CD4-positive, alpha-beta T cell (primary cell): ENCODE measurements around the gene SLC19A3. TPM values are rescaled to one million over a fixed set of nuclear protein-coding genes. Genes with fewer than 3 reads are reported as not detected.

Experiments
- ATAC-seq: fragments of 200-7000 bp; cut with Tn5 transposase; one replicate; pipeline ENCODE4 v1.10.0; 2022; ENCODE audit warnings: mild to moderate bottlenecking; ENCODE audit not compliant: poor library complexity
- CTCF ChIA-PET: fragments of 350-600 bp; sonication (Branson Sonifier 250); formaldehyde crosslinking; loops from one replicate; lab custom pipeline; 2021; ENCODE audit warnings: antibody characterized with exemption, inconsistent platforms; lab: Charles Lee
- POLR2A ChIA-PET: fragments of 350-600 bp; sonication (Branson Sonifier 250); formaldehyde crosslinking; loops from one replicate; lab custom pipeline; 2021; ENCODE audit warnings: antibody characterized with exemption, inconsistent platforms; lab: Charles Lee
- DNase-seq, 14 experiments: peaks; one replicate each; pipeline ENCODE4 v3.0.0-alpha.2; 2013 to 2020; ENCODE audit warnings: mixed read lengths in 2 of 14
- H3K27ac ChIP-seq, 2 donors: one replicate each; pipeline versions ENCODE4 v1.5.1 to v1.7.0; 2013; ENCODE audit warnings: low read length in 2 of 2, low read depth in 1 of 2, mild to moderate bottlenecking in 1 of 2
- H3K27me3 ChIP-seq, 2 experiments: 1 replicate in 1 of 2; 2 replicates in 1 of 2; pipeline versions ENCODE4 v1.6.1 to v1.7.0; 2013; ENCODE audit warnings: low read length in 2 of 2, control low read depth in 1 of 2, mild to moderate bottlenecking in 1 of 2, moderate library complexity in 1 of 2; ENCODE audit not compliant: insufficient read depth in 2 of 2, control insufficient read depth in 1 of 2
- H3K36me3 ChIP-seq: one replicate; pipeline ENCODE4 v1.6.1; 2013; ENCODE audit warnings: low read length, control low read depth; ENCODE audit not compliant: insufficient read depth
- H3K4me1 ChIP-seq: one replicate; pipeline ENCODE4 v1.6.1; 2013; ENCODE audit warnings: low read length, control low read depth; ENCODE audit not compliant: insufficient read depth
- H3K4me3 ChIP-seq: one replicate; pipeline ENCODE4 v1.5.1; 2013; ENCODE audit warnings: mild to moderate bottlenecking, low read length, moderate library complexity
- H3K9me3 ChIP-seq, 2 experiments: 1 replicate in 1 of 2; 2 replicates in 1 of 2; pipeline versions ENCODE4 v1.6.1 to v1.7.0; 2013; ENCODE audit warnings: low read length in 2 of 2, mild to moderate bottlenecking in 2 of 2, control low read depth in 1 of 2, moderate library complexity in 1 of 2; ENCODE audit not compliant: control insufficient read depth in 1 of 2, insufficient read depth in 1 of 2
- H3K27ac Mint-ChIP-seq: one replicate; pipeline ENCODE4 v1.8.0; 2020; ENCODE audit warnings: mixed read lengths
- H3K27me3 Mint-ChIP-seq: one replicate; pipeline ENCODE4 v1.8.0; 2021; ENCODE audit warnings: mixed read lengths
- H3K36me3 Mint-ChIP-seq: one replicate; pipeline ENCODE4 v1.8.0; 2021; ENCODE audit warnings: low read depth, mixed read lengths
- H3K4me1 Mint-ChIP-seq: one replicate; pipeline ENCODE4 v1.8.0; 2021; ENCODE audit warnings: low read depth, mixed read lengths
- H3K4me3 Mint-ChIP-seq: one replicate; pipeline ENCODE4 v1.8.0; 2020; ENCODE audit warnings: mild to moderate bottlenecking, mixed read lengths
- H3K9me3 Mint-ChIP-seq: one replicate; pipeline ENCODE4 v1.8.0; 2020; ENCODE audit warnings: mixed read lengths
- CTCF ChIP-seq: fragments of 200-600 bp; IDR thresholded peaks from one replicate; pipeline ENCODE4 v1.8.0; 2022; ENCODE audit warnings: antibody characterized with exemption, mild to moderate bottlenecking
- intact Hi-C, 2 experiments: fragments of 100-400 bp; cut with DNase I in 1 of 2; cut with micrococcal nuclease in 1 of 2; formaldehyde crosslinking; loops; one replicate each; pipeline versions ENCODE4 v1.15.1 to v1.9.0; 2023 to 2025; cut with DNase I, micrococcal nuclease
- polyA plus RNA-seq, 2 donors: library from polyadenylated mRNA; unstranded; fragments of 120-200 nt; gene quantifications; one replicate each; pipeline ENCODE4 v1.2.1, GENCODE V29; 2013
- total RNA-seq, 174 experiments: library from RNA in 2 of 174; stranded (reverse) in 2 of 174; gene quantifications; one replicate each; pipeline ENCODE4 v1.2.3 and lab custom pipeline; 2021 to 2026

SLC19A3 gene
- not detected for total RNA-seq
- polyA plus RNA-seq (2013, experiment 1 of 2): not detected
- polyA plus RNA-seq (2013, experiment 2 of 2): not detected
- total RNA-seq (lab: John Stamatoyannopoulos, UW): 0 to 0.16 (median 0) reads per million in 172 experiments

- Mint-ChIP-seq H3K4me1 (no peaks in the 10 kb centered on the region), H3K27ac (no peak within 1 kb of the TSS), H3K4me3 (no peak within 1 kb of the TSS), H3K27me3 (peaks cover 46% of the 10 kb centered on the region), H3K36me3 (no peaks in the 10 kb centered on the region), H3K9me3 (no peaks in the 10 kb centered on the region)
- no peak for ATAC-seq
- H3K9me3 ChIP-seq: no peaks in the 10 kb centered on the region
- H3K36me3 ChIP-seq: no peaks in the 10 kb centered on the region
- no peak within 1 kb of the TSS for H3K4me3 ChIP-seq
- peak in 2 of 14 experiments; percentile 6 to 12 for DNase-seq
- ChIA-PET POLR2A (interaction anchor here (0.6 kb wide), 1 partner anchor 23 kb away, joined by 3 read pairs; no protein-coding TSS in a partner anchor), CTCF (no interaction called here)
- TF ChIP-seq CTCF: no peak
- peaks cover 13 to 25% of the 10 kb centered on the region in 2 experiments for H3K27me3 ChIP-seq
- peaks cover 6% of the 10 kb centered on the region for H3K4me1 ChIP-seq
- H3K27ac ChIP-seq: no peak within 1 kb of the TSS
- intact Hi-C loops: no loop called here
These were observed at the start of gene SLC19A3 for GRCh38 chr2:227717687-227718567. SLC19A3 (minus strand) TSS chr2:227718028; CDS start chr2:227702318, 15,710 bp downstream.

- no peaks in the 10 kb centered on the region for H3K27me3 Mint-ChIP-seq
- intact Hi-C loops: loop anchor here (1.0 to 10.0 kb wide), 9 partner anchors 109 to 732 kb away; partner anchors contain the start of gene AGFG1 (in 1 of the 2)
- no peaks in the 10 kb centered on the region for H3K4me1 Mint-ChIP-seq
- ChIA-PET POLR2A (no interaction called here), CTCF (interaction anchor here (0.8 to 1.1 kb wide), 4 partner anchors 10 to 302 kb away, joined by 3 to 4 read pairs (median 3); no protein-coding TSS in a partner anchor)
- H3K27ac ChIP-seq: no peak overlapping the region
- no peaks in the 10 kb centered on the region for H3K4me1 ChIP-seq
- H3K27me3 ChIP-seq: no peaks in the 10 kb centered on the region
- H3K36me3 Mint-ChIP-seq: no peaks in the 10 kb centered on the region
- H3K9me3 ChIP-seq: no peaks in the 10 kb centered on the region
- H3K9me3 Mint-ChIP-seq: no peaks in the 10 kb centered on the region
- peak; percentile 74 for TF ChIP-seq CTCF
- DNase-seq (peak; percentile 23 to 72 (median 46)), ATAC-seq (peak; percentile 56)
- no peak overlapping the region for H3K4me3 Mint-ChIP-seq
- H3K4me3 ChIP-seq: no peak overlapping the region
- no peak overlapping the region for H3K27ac Mint-ChIP-seq
- H3K36me3 ChIP-seq: no peaks in the 10 kb centered on the region
These were observed 48.6 kb upstream of the SLC19A3 start for GRCh38 chr2:227766373-227766883.

GRCh38 chr2:227765788-227766372 lies 48.1 kb upstream of the SLC19A3 start:
- H3K27me3 Mint-ChIP-seq: no peaks in the 10 kb centered on the region
- Histone ChIP-seq H3K36me3 (no peaks in the 10 kb centered on the region), H3K4me3 (no peak overlapping the region), H3K4me1 (no peaks in the 10 kb centered on the region), H3K27ac (no peak overlapping the region), H3K27me3 (no peaks in the 10 kb centered on the region), H3K9me3 (no peaks in the 10 kb centered on the region)
- H3K36me3 Mint-ChIP-seq: no peaks in the 10 kb centered on the region
- H3K27ac Mint-ChIP-seq: no peak overlapping the region
- intact Hi-C loops: loop anchor here (1.0 to 10.0 kb wide), 9 partner anchors 109 to 731 kb away; partner anchors contain the start of gene AGFG1 (in 1 of the 2)
- no peak for DNase-seq
- no peak for TF ChIP-seq CTCF
- ATAC-seq: no peak
- no peaks in the 10 kb centered on the region for H3K4me1 Mint-ChIP-seq
- POLR2A ChIA-PET: no interaction called here
- H3K9me3 Mint-ChIP-seq: no peaks in the 10 kb centered on the region
- CTCF ChIA-PET: interaction anchor here (0.8 to 1.1 kb wide), 4 partner anchors 9 to 301 kb away, joined by 3 to 4 read pairs (median 3); no protein-coding TSS in a partner anchor
- no peak overlapping the region for H3K4me3 Mint-ChIP-seq
